Measurements from ENCODE around the gene DPPA2. TPM values are rescaled to one million over a fixed set of nuclear protein-coding genes. Genes with fewer than 3 reads are reported as not detected.
"Not testable (repeated sequence)": the region's sequence is repeated elsewhere in the genome, so short reads cannot be mapped to it uniquely, and the experiment has no call there.

Gene DPPA2
- total RNA-seq (2014; rRNA removed; shearing (Covaris generic); ENCODE audit: low replicate concordance) = not detected in 2 replicates

- H3K4me3 ChIP-seq = no peak within 1 kb of the TSS
- H3K36me3 ChIP-seq = no peaks in the 10 kb centered on the region
- H3K9me3 ChIP-seq = no peaks in the 10 kb centered on the region
- no peak for DNase-seq
- H3K27me3 ChIP-seq = no peaks in the 10 kb centered on the region
Observed at GRCh38 chr3:109316162-109316730, at the start of gene DPPA2. Gene DPPA2 (minus strand): TSS chr3:109316517. CDS start chr3:109314542, 1,975 bp downstream.

- Histone ChIP-seq H3K36me3 (no peaks in the 10 kb centered on the region), H3K9me3 (no peaks in the 10 kb centered on the region), H3K27me3 (no peaks in the 10 kb centered on the region), H3K4me3 (no peak overlapping the region)
- DNase-seq = no peak
Observed at GRCh38 chr3:109364088-109364487, 47.8 kb upstream of the DPPA2 start.

GRCh38 chr3:109363634-109364033, 47.3 kb upstream of the DPPA2 start:
- no peaks in the 10 kb centered on the region for H3K9me3 ChIP-seq
- no peaks in the 10 kb centered on the region for H3K36me3 ChIP-seq
- no peak for DNase-seq
- no peaks in the 10 kb centered on the region for H3K27me3 ChIP-seq
- no peak overlapping the region for H3K4me3 ChIP-seq

- no peaks in the 10 kb centered on the region for H3K27me3 ChIP-seq
- no peaks in the 10 kb centered on the region for H3K36me3 ChIP-seq
- no peaks in the 10 kb centered on the region for H3K9me3 ChIP-seq
- DNase-seq = no peak
- H3K4me3 ChIP-seq = no peak overlapping the region
Observed at GRCh38 chr3:109362823-109363222, 46.5 kb upstream of the DPPA2 start.

- H3K4me3 ChIP-seq, H3K36me3 ChIP-seq, DNase-seq, H3K9me3 ChIP-seq, H3K27me3 ChIP-seq: not testable (repeated sequence)
Observed at GRCh38 chr3:109358809-109359208, 42.5 kb upstream of the DPPA2 start.

- no peaks in the 10 kb centered on the region for H3K36me3 ChIP-seq
- no peaks in the 10 kb centered on the region for H3K27me3 ChIP-seq
- no peak overlapping the region for H3K4me3 ChIP-seq
- DNase-seq = no peak
- no peaks in the 10 kb centered on the region for H3K9me3 ChIP-seq
Observed at GRCh38 chr3:109356442-109357155, 40.3 kb upstream of the DPPA2 start.

GRCh38 chr3:109355625-109356441, 39.5 kb upstream of the DPPA2 start:
- Histone ChIP-seq H3K9me3 (no peaks in the 10 kb centered on the region), H3K36me3 (no peaks in the 10 kb centered on the region), H3K27me3 (no peaks in the 10 kb centered on the region), H3K4me3 (no peak overlapping the region)
- DNase-seq = no peak

- H3K9me3 ChIP-seq = no peaks in the 10 kb centered on the region
- no peaks in the 10 kb centered on the region for H3K36me3 ChIP-seq
- no peak overlapping the region for H3K4me3 ChIP-seq
- no peak for DNase-seq
- no peaks in the 10 kb centered on the region for H3K27me3 ChIP-seq
Observed at GRCh38 chr3:109353057-109353456, 36.7 kb upstream of the DPPA2 start.

- no peaks in the 10 kb centered on the region for H3K27me3 ChIP-seq
- no peak for DNase-seq
- H3K36me3 ChIP-seq = no peaks in the 10 kb centered on the region
- H3K9me3 ChIP-seq = no peaks in the 10 kb centered on the region
- no peak overlapping the region for H3K4me3 ChIP-seq
Observed at GRCh38 chr3:109351231-109351630, 34.9 kb upstream of the DPPA2 start.

- H3K9me3 ChIP-seq = no peaks in the 10 kb centered on the region
- no peaks in the 10 kb centered on the region for H3K36me3 ChIP-seq
- H3K4me3 ChIP-seq = no peak overlapping the region
- no peak for DNase-seq
- no peaks in the 10 kb centered on the region for H3K27me3 ChIP-seq
Observed at GRCh38 chr3:109346770-109347295, 30.5 kb upstream of the DPPA2 start.

GRCh38 chr3:109346099-109346498, 29.8 kb upstream of the DPPA2 start:
- DNase-seq = no peak
- H3K36me3 ChIP-seq = no peaks in the 10 kb centered on the region
- no peaks in the 10 kb centered on the region for H3K9me3 ChIP-seq
- no peaks in the 10 kb centered on the region for H3K27me3 ChIP-seq
- H3K4me3 ChIP-seq = no peak overlapping the region

- no peaks in the 10 kb centered on the region for H3K36me3 ChIP-seq
- DNase-seq = no peak
- H3K27me3 ChIP-seq = no peaks in the 10 kb centered on the region
- H3K4me3 ChIP-seq = no peak overlapping the region
- H3K9me3 ChIP-seq = no peaks in the 10 kb centered on the region
Observed at GRCh38 chr3:109339714-109340648, 23.7 kb upstream of the DPPA2 start.

- H3K9me3 ChIP-seq = no peaks in the 10 kb centered on the region
- no peak overlapping the region for H3K4me3 ChIP-seq
- no peak for DNase-seq
- no peaks in the 10 kb centered on the region for H3K36me3 ChIP-seq
- no peaks in the 10 kb centered on the region for H3K27me3 ChIP-seq
Observed at GRCh38 chr3:109339197-109339596, 22.9 kb upstream of the DPPA2 start.

GRCh38 chr3:109338322-109338721, 22.0 kb upstream of the DPPA2 start:
- Histone ChIP-seq H3K27me3 (no peaks in the 10 kb centered on the region), H3K9me3 (no peaks in the 10 kb centered on the region), H3K4me3 (no peak overlapping the region), H3K36me3 (no peaks in the 10 kb centered on the region)
- DNase-seq = no peak

GRCh38 chr3:109337393-109337792, 21.1 kb upstream of the DPPA2 start, which contains the start of gene DPPA4:
Gene DPPA4 (minus strand): TSS chr3:109337546. CDS start chr3:109337517, 29 bp downstream.
- H3K36me3 ChIP-seq = no peaks in the 10 kb centered on the region
- H3K4me3 ChIP-seq = no peak within 1 kb of the TSS
- no peaks in the 10 kb centered on the region for H3K9me3 ChIP-seq
- DNase-seq = no peak
- no peaks in the 10 kb centered on the region for H3K27me3 ChIP-seq

GRCh38 chr3:109336291-109336861, 20.1 kb upstream of the DPPA2 start:
- H3K36me3 ChIP-seq = no peaks in the 10 kb centered on the region
- no peaks in the 10 kb centered on the region for H3K27me3 ChIP-seq
- H3K9me3 ChIP-seq = no peaks in the 10 kb centered on the region
- no peak for DNase-seq
- H3K4me3 ChIP-seq = no peak overlapping the region

Measured in MG63 (cell line).